K562 (cell line): ENCODE data around the gene C17orf114.

Experiments used
- CBFB ChIP-seq: sonication (generic); formaldehyde crosslinking; IDR thresholded peaks from 2 replicates; pipeline ENCODE4 v1.4.0; 2020; ENCODE audit warnings: mild to moderate bottlenecking, missing genetic modification reagents
- ESRRB ChIP-seq: fragments of 250-450 bp; sonication (Bioruptor Pico); IDR thresholded peaks from 2 replicates; pipeline ENCODE4 v1.5.0; 2020; ENCODE audit warnings: mild to moderate bottlenecking, moderate library complexity, borderline replicate concordance
- NFXL1 ChIP-seq: fragments of 450-650 bp; formaldehyde crosslinking; IDR thresholded peaks from 2 replicates; pipeline ENCODE4 v1.4.0; 2021; ENCODE audit warnings: mild to moderate bottlenecking
- RBM15 ChIP-seq: fragments of 200-400 bp; formaldehyde crosslinking; IDR thresholded peaks from 2 replicates; pipeline ENCODE4 v1.6.1; 2018; ENCODE audit warnings: mild to moderate bottlenecking, low read length, moderate library complexity; ENCODE audit not compliant: insufficient read depth
- RBM34 ChIP-seq: fragments of 200-400 bp; formaldehyde crosslinking; IDR thresholded peaks from 2 replicates; pipeline ENCODE4 v1.6.1; 2018; ENCODE audit warnings: low read length, borderline replicate concordance; ENCODE audit not compliant: insufficient read depth
- TEAD4 ChIP-seq, 2 experiments: sonication (generic) in 1 of 2; formaldehyde crosslinking in 1 of 2; IDR thresholded peaks; 2 replicates each; pipeline versions ENCODE4 v1.6.1 to v1.8.0; 2012 to 2022; ENCODE audit warnings: borderline replicate concordance in 1 of 2, inconsistent platforms in 1 of 2, low read length in 1 of 2, mild to moderate bottlenecking in 1 of 2, missing genetic modification reagents in 1 of 2
- TFAM ChIP-seq: fragments of 250-450 bp; sonication (Bioruptor Pico); conservative IDR thresholded peaks from 2 replicates; pipeline ENCODE4 v1.5.0; 2021; ENCODE audit warnings: mild to moderate bottlenecking, moderate library complexity
- TRIM24 ChIP-seq, 2 experiments: fragments of 450-650 bp; IDR thresholded peaks; 2 replicates each; pipeline ENCODE4 v1.6.1; 2016
- ZZZ3 ChIP-seq: fragments of 450-650 bp; IDR thresholded peaks from 2 replicates; pipeline ENCODE4 v1.6.1; 2016; ENCODE audit warnings: antibody characterized with exemption, mild to moderate bottlenecking, moderate library complexity
- TF ChIP-seq, protein P1 (sequence below), 2 experiments: fragments of 450-650 bp in 1 of 2; sonication (generic) in 1 of 2; formaldehyde crosslinking in 1 of 2; IDR thresholded peaks; 2 replicates each; pipeline versions ENCODE4 v1.7.1 to v1.9.0; 2016 to 2022; ENCODE audit warnings: inconsistent platforms in 1 of 2, mild to moderate bottlenecking in 1 of 2, missing genetic modification reagents in 1 of 2
- TF ChIP-seq, protein P2 (sequence below): fragments of 450-650 bp; IDR thresholded peaks from 2 replicates; pipeline ENCODE4 v1.6.1; 2016; ENCODE audit warnings: antibody characterized with exemption
- TF ChIP-seq, protein P3 (sequence below), 2 experiments: IDR thresholded peaks; 2 replicates each; pipeline ENCODE4 v1.6.1; 2011; ENCODE audit warnings: borderline replicate concordance in 1 of 2, control low read depth in 1 of 2, low read depth in 1 of 2, low read length in 1 of 2, mild to moderate bottlenecking in 1 of 2, mixed read lengths in 1 of 2, moderate library complexity in 1 of 2; ENCODE audit not compliant: insufficient read depth in 1 of 2, insufficient read length in 1 of 2, poor library complexity in 1 of 2, severe bottlenecking in 1 of 2; ENCODE audit errors: extremely low read depth in 1 of 2
- TF ChIP-seq, protein P4 (sequence below): fragments of 250-450 bp; sonication (Bioruptor Pico); IDR thresholded peaks from 2 replicates; pipeline ENCODE4 v1.8.0; 2021; ENCODE audit warnings: moderate library complexity, mild to moderate bottlenecking, inconsistent platforms
- TF ChIP-seq, protein P5 (sequence below), 2 experiments: fragments of 450-650 bp in 1 of 2; sonication (generic) in 1 of 2; formaldehyde crosslinking; conservative IDR thresholded peaks; 2 replicates each; pipeline versions ENCODE4 v1.4.0 to v1.8.1; 2020 to 2022; ENCODE audit warnings: mild to moderate bottlenecking in 1 of 2, missing genetic modification reagents in 1 of 2

Gene C17orf114

DNA sequence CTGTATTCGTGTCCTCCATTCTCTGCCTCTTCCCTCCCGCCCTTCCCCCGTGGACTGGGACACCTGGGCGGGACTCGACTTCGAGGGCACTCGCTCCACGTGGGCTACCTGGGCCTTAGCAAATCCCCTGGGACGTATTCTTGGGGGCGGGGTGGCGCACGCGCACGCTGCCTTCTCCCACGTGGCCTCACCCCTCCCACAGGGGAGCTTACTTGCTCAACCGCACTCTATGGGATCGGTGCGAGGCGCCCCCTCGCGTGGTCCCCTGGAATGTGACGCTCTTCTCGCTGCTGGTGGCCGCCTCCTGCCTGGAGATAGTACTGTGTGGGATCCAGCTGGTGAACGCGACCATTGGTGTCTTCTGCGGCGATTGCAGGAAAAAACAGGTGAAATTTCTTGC is 19.5 kb downstream of the C17orf114 start (continued):
- TF ChIP-seq, protein P1, sequence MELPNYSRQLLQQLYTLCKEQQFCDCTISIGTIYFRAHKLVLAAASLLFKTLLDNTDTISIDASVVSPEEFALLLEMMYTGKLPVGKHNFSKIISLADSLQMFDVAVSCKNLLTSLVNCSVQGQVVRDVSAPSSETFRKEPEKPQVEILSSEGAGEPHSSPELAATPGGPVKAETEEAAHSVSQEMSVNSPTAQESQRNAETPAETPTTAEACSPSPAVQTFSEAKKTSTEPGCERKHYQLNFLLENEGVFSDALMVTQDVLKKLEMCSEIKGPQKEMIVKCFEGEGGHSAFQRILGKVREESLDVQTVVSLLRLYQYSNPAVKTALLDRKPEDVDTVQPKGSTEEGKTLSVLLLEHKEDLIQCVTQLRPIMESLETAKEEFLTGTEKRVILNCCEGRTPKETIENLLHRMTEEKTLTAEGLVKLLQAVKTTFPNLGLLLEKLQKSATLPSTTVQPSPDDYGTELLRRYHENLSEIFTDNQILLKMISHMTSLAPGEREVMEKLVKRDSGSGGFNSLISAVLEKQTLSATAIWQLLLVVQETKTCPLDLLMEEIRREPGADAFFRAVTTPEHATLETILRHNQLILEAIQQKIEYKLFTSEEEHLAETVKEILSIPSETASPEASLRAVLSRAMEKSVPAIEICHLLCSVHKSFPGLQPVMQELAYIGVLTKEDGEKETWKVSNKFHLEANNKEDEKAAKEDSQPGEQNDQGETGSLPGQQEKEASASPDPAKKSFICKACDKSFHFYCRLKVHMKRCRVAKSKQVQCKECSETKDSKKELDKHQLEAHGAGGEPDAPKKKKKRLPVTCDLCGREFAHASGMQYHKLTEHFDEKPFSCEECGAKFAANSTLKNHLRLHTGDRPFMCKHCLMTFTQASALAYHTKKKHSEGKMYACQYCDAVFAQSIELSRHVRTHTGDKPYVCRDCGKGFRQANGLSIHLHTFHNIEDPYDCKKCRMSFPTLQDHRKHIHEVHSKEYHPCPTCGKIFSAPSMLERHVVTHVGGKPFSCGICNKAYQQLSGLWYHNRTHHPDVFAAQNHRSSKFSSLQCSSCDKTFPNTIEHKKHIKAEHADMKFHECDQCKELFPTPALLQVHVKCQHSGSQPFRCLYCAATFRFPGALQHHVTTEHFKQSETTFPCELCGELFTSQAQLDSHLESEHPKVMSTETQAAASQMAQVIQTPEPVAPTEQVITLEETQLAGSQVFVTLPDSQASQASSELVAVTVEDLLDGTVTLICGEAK (IDR thresholded peaks at IDR 0.05): no peak
- TF ChIP-seq, protein P1 (CRISPR knock-in tag; IDR thresholded peaks at IDR 0.05): no peak
- TF ChIP-seq NFXL1 (CRISPR knock-in tag) (no peak), CBFB (CRISPR knock-in tag) (no peak), ZZZ3 (no peak), ESRRB (CRISPR knock-in tag) (no peak), TFAM (no peak), RBM34 (no peak), TEAD4 (IDR thresholded peaks at IDR 0.05; ENCODE audit: low read length) (peak; percentile 11; the same call in 1 of the 2 replicates), TEAD4 (CRISPR knock-in tag; IDR thresholded peaks at IDR 0.05; ENCODE audit: borderline replicate concordance) (peak; percentile 65; the same call in 1 of the 2 replicates), RBM15 (no peak), TRIM24 (IDR thresholded peaks at IDR 0.05) (no peak)
- TF ChIP-seq, protein P2, sequence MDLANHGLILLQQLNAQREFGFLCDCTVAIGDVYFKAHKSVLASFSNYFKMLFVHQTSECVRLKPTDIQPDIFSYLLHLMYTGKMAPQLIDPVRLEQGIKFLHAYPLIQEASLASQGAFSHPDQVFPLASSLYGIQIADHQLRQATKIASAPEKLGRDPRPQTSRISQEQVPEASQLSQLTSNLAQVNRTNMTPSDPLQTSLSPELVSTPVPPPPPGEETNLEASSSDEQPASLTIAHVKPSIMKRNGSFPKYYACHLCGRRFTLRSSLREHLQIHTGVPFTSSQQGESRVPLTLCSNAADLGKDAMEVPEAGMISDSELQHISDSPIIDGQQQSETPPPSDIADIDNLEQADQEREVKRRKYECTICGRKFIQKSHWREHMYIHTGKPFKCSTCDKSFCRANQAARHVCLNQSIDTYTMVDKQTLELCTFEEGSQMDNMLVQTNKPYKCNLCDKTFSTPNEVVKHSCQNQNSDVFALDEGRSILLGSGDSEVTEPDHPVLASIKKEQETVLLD: no peak; the same call in 1 of the 2 replicates
- TF ChIP-seq, protein P3, sequence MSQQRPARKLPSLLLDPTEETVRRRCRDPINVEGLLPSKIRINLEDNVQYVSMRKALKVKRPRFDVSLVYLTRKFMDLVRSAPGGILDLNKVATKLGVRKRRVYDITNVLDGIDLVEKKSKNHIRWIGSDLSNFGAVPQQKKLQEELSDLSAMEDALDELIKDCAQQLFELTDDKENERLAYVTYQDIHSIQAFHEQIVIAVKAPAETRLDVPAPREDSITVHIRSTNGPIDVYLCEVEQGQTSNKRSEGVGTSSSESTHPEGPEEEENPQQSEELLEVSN (IDR thresholded peaks at IDR 0.05; ENCODE audit: borderline replicate concordance in 1 of 2, extremely low read depth in 1 of 2, insufficient read depth in 1 of 2, insufficient read length in 1 of 2, low read depth in 1 of 2, low read length in 1 of 2, poor library complexity in 1 of 2, severe bottlenecking in 1 of 2): peak; percentile 79 to 81
- TF ChIP-seq, protein P4, sequence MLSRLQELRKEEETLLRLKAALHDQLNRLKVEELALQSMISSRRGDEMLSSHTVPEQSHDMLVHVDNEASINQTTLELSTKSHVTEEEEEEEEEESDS: no peak
- TF ChIP-seq, protein P5, sequence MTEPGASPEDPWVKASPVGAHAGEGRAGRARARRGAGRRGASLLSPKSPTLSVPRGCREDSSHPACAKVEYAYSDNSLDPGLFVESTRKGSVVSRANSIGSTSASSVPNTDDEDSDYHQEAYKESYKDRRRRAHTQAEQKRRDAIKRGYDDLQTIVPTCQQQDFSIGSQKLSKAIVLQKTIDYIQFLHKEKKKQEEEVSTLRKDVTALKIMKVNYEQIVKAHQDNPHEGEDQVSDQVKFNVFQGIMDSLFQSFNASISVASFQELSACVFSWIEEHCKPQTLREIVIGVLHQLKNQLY (CRISPR knock-in tag; conservative IDR thresholded peaks at IDR 0.05): no peak
